Measurements from ENCODE around the gene RRP9. TPM values are rescaled to one million over a fixed set of nuclear protein-coding genes. Genes with fewer than 3 reads are reported as not detected.

Gene RRP9
- total RNA-seq, 4 donors from 2014 or later, result 14.9 to 32.9 (median 21.3) TPM

DNA sequence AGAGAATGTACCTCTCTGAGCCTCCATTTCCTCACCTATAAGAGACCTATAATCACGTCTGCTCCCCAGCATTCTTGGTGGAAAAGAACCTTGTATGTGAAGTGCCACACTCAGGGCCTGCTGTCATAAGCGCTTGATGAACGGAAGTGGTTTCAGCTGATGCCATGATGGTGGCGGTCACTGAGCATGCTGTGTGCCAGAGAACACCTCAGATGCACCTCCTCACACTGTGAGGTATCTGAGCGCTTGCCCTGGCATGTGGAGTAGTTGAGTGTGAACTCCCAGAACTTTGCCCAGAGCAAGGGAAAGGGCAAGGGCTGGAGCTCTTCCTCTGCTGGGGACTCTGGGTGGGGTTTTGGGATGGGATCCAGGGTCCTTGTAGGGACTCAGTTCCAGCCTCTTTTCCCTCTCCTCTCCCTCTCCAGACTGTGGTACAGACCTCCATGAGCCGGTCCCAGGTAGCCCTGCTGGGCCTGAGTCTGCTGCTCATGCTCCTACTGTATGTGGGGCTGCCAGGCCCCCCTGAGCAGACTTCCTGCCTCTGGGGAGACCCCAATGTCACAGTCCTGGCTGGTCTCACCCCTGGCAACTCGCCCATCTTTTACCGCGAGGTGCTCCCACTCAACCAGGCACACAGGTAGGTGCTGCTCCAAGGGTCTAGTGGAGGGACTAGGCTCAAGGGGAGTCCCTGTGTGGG, 35.9 kb upstream of the RRP9 start:
- TF ChIP-seq POLR2A (IDR thresholded peaks at IDR 0.05), result no peak
- no peak for TF ChIP-seq EP300 (IDR thresholded peaks at IDR 0.05)
- no peak for TF ChIP-seq CTCF (IDR thresholded peaks at IDR 0.05)
- no peak for DNase-seq (ENCODE audit: low spot score in 2 of 2)
- Histone ChIP-seq H3K4me1 (peaks cover 0 to 58% (median 34%) of the 10 kb centered on the region in 4 donors), H3K27me3 (no peaks in the 10 kb centered on the region), H3K4me3 (no peak overlapping the region), H3K9me3 (no peaks in the 10 kb centered on the region), H3K27ac (peak overlapping the region in 1 of 4 donors; percentile 35), H3K36me3 (peaks cover 0 to 10% (median 0%) of the 10 kb centered on the region in 3 donors)
- 90 to 94% methylated on average over 9 of the region's 9 CpGs for WGBS, 2 donors

DNA sequence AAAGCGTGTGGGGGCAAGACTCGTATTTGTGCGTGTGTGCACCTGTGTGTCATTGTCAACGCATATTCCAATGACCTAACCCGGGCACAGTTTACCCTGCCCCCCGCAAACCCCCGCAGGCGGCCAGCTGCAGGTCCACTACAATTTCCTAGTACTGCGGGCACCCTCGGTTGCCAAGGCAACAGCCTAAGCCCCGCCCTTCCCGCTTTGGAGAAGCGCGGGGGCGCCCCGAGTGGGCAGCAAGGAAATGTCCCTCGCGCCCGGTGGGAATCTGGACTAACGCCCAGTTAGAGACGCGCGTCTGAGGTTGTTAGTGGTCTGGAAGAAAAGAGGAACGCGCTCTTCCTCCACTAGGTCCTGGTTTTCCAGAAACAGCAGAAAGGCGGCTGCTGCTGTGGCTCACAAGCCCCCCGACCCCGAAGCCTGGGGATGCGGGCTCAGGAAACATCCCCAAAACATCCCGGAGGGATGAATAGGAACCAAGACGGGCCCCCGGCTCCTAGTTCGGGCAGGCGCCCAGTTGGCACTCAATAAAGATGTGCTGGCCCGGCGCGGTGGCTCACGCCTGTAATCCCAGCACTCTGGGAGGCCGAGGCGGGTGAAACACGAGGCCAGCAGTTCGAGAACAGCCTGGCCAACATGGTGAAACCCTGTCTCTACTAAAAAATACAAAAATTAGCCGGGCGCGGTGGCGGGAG, 34.3 kb upstream of the RRP9 start:
- Histone ChIP-seq H3K27ac (peak overlapping the region; percentile 82 to 98 (median 91)), H3K4me3 (peak overlapping the region; percentile 46 to 90 (median 66)), H3K36me3 (peaks cover 0 to 10% (median 0%) of the 10 kb centered on the region in 3 donors), H3K9me3 (no peaks in the 10 kb centered on the region), H3K4me1 (peaks cover 0 to 45% (median 24%) of the 10 kb centered on the region in 4 donors), H3K27me3 (no peaks in the 10 kb centered on the region)
- TF ChIP-seq POLR2A (IDR thresholded peaks at IDR 0.05), result no peak
- peak; percentile 7 to 21 for TF ChIP-seq EP300 (IDR thresholded peaks at IDR 0.05)
- peak in 2 of 5 experiments; percentile 15 to 34 for TF ChIP-seq CTCF (IDR thresholded peaks at IDR 0.05)
- peak; percentile 66 to 73 for DNase-seq (ENCODE audit: low spot score in 2 of 2)
- WGBS, 2 donors, result 26 to 27% methylated on average over 43 to 44 of the region's 46 CpGs

DNA sequence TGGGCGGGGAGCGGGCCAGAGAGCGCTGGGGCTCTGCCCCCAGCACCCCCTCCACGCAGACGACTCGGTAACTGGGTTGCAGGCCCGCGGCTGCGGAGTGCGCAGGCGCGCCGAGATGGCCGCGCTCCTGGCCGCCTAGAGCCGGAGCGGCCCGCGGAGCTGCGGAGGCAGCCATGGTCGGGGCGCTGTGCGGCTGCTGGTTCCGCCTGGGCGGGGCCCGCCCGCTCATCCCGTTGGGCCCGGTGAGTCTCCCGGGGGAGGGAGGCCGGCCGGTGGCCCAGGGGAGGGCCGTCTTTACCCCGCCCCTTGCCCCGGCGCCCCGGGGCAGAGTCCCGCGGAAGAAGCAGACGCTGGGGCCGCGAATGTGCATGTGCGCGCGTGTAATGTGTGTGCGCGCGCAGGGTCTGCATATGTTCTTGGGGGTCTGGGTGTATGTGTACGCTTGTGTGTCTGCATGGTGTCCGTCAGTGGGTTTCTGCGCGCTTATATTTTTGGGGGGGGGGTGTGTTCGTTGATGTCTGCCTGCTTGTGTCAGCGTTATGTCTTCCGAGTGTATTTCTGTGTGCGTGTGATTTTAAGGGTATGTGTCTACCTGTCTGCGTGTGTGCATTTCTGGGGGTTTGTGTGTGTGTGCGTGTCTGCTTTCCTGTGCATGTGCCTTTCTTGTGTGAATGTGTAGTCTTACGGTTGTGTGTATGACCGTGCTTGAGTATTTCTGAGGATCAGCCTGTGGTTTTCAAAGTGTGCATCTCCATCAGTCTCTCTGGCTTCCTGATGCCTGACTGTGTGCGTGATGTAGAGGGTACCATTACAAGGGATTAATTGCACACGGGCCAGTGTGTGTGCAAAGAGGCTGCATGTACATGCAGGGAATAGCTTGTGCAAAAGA, 33.5 kb upstream of the RRP9 start, which contains the start of gene ABHD14A:
TSS of gene ABHD14A (plus strand) at position 102 of the 889 bp plus-strand sequence. CDS start at position 174, 72 bp downstream.
- no peaks in the 10 kb centered on the region for H3K27me3 ChIP-seq
- no peak for DNase-seq (ENCODE audit: low spot score in 2 of 2)
- peaks cover 0 to 8% (median 0%) of the 10 kb centered on the region in 3 donors for H3K36me3 ChIP-seq
- WGBS, 2 donors, result 0 to 1% methylated on average over 42 to 61 of the region's 63 CpGs
- H3K4me3 ChIP-seq, result peak within 1 kb of the TSS; percentile 46 to 90 (median 66)
- H3K27ac ChIP-seq, result peak within 1 kb of the TSS; percentile 82 to 98 (median 91)
- H3K9me3 ChIP-seq, result no peaks in the 10 kb centered on the region
- H3K4me1 ChIP-seq, result peaks cover 0 to 44% (median 24%) of the 10 kb centered on the region in 4 donors
- no peak for TF ChIP-seq CTCF (IDR thresholded peaks at IDR 0.05)
- TF ChIP-seq POLR2A (IDR thresholded peaks at IDR 0.05), result peak; percentile 11 to 57

GRCh38 chr3:51974277-51974962, 32.7 kb upstream of the RRP9 start:
- no peaks in the 10 kb centered on the region for H3K27me3 ChIP-seq
- peak in 1 of 2 donors; percentile 56 for DNase-seq (ENCODE audit: low spot score in 2 of 2)
- H3K4me3 ChIP-seq, result peak overlapping the region; percentile 46 to 90 (median 66)
- TF ChIP-seq POLR2A (IDR thresholded peaks at IDR 0.05), result no peak
- peak in 1 of 5 experiments; percentile 60 for TF ChIP-seq CTCF (IDR thresholded peaks at IDR 0.05)
- 13 to 15% methylated on average over 27 to 30 of the region's 30 CpGs for WGBS, 2 donors
- peak overlapping the region; percentile 82 to 98 (median 91) for H3K27ac ChIP-seq
- H3K9me3 ChIP-seq, result no peaks in the 10 kb centered on the region
- peaks cover 0 to 8% (median 0%) of the 10 kb centered on the region in 3 donors for H3K36me3 ChIP-seq
- peaks cover 0 to 48% (median 24%) of the 10 kb centered on the region in 4 donors for H3K4me1 ChIP-seq
